HFFc6 (cell line): ENCODE data around the gene SNX25. TPM values are rescaled to one million over a fixed set of nuclear protein-coding genes. Genes with fewer than 3 reads are reported as not detected.

Source experiments
- DNase-seq: peaks from one replicate; pipeline ENCODE4 v3.0.0-alpha.2; 2018
- H3K27ac Mint-ChIP-seq: 2 replicates; pipeline ENCODE4 v1.8.0; 2020; ENCODE audit warnings: mild to moderate bottlenecking, mixed read lengths
- H3K27me3 Mint-ChIP-seq: 2 replicates; pipeline ENCODE4 v1.8.0; 2021; ENCODE audit warnings: mild to moderate bottlenecking, moderate library complexity, mixed read lengths; ENCODE audit not compliant: insufficient read depth
- H3K36me3 Mint-ChIP-seq: 2 replicates; pipeline ENCODE4 v1.8.0; 2021; ENCODE audit warnings: low read depth, mixed read lengths
- H3K4me1 Mint-ChIP-seq: 2 replicates; pipeline ENCODE4 v1.8.0; 2020; ENCODE audit warnings: low read depth, mixed read lengths
- H3K4me3 Mint-ChIP-seq: 2 replicates; pipeline ENCODE4 v1.8.0; 2020; ENCODE audit warnings: mild to moderate bottlenecking, moderate library complexity, mixed read lengths
- H3K9me3 Mint-ChIP-seq: 2 replicates; pipeline ENCODE4 v1.8.0; 2020; ENCODE audit warnings: mild to moderate bottlenecking, mixed read lengths
- total RNA-seq, 6 experiments: library from RNA; stranded (reverse); fragmentation: NEBNext Ultra II Directional; extraction: Animal tissue kit (Norgen Biotek cat#: 25700); gene quantifications; 2 replicates in 1 of 6; 3 replicates in 5 of 6; pipeline ENCODE4 v1.2.3, GENCODE V29; 2021
- TF ChIP-seq, protein P1 (sequence below): fragments of 200-600 bp; sonication (generic); IDR thresholded peaks from 2 replicates; pipeline ENCODE4 v1.5.0; 2021; ENCODE audit warnings: antibody characterized with exemption, mild to moderate bottlenecking

SNX25 gene
- total RNA-seq, 6 experiments from 2014 or later = 19.4 to 40.2 (median 24.8) TPM

DNA sequence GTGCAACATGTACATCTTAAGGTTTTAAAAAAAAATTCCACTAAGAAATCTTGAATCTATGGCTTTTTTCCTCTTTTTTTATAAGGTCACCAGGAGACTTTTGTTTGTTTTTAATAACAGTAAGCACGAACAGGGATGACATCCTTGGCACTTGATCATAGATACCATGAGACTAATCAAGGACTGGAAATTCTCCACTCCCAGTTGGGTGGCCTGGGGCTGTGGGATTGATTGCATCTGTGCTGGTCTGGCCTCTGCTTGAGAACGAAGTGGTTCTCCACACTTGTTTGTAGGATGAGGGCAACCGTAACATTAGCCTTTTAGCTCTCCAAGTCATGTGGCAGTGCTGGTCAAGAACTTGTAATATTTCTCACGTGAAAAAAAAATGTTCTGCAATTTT lies 35.4 kb downstream of the SNX25 start:
- no peaks in the 10 kb centered on the region for H3K27me3 Mint-ChIP-seq
- no peak overlapping the region for H3K4me3 Mint-ChIP-seq
- peaks cover 50% of the 10 kb centered on the region for H3K4me1 Mint-ChIP-seq
- H3K9me3 Mint-ChIP-seq = no peaks in the 10 kb centered on the region
- peak overlapping the region; percentile 40; the same call in 1 of the 2 replicates for H3K27ac Mint-ChIP-seq
- peaks cover 9% of the 10 kb centered on the region for H3K36me3 Mint-ChIP-seq
- TF ChIP-seq, protein P1, sequence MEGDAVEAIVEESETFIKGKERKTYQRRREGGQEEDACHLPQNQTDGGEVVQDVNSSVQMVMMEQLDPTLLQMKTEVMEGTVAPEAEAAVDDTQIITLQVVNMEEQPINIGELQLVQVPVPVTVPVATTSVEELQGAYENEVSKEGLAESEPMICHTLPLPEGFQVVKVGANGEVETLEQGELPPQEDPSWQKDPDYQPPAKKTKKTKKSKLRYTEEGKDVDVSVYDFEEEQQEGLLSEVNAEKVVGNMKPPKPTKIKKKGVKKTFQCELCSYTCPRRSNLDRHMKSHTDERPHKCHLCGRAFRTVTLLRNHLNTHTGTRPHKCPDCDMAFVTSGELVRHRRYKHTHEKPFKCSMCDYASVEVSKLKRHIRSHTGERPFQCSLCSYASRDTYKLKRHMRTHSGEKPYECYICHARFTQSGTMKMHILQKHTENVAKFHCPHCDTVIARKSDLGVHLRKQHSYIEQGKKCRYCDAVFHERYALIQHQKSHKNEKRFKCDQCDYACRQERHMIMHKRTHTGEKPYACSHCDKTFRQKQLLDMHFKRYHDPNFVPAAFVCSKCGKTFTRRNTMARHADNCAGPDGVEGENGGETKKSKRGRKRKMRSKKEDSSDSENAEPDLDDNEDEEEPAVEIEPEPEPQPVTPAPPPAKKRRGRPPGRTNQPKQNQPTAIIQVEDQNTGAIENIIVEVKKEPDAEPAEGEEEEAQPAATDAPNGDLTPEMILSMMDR = no peak
- peak; percentile 23 for DNase-seq

DNA sequence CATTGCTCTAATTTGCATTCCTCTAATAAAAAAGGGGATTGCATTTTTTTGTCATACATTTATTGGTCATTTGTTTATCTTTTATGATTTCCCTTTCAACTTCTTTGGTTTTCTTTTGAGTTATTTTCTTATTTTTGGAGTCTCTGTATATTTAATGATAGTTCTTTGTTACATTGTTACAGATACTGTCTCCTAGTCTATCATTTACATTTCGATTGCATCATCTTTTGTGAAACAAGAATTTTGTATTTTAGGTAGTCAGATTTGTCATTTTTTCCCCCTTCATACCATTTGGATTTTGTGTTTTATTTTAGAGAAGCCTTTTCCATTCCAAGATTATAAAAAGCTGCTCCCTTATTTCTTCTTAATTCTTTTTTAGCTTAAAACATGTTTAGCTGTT lies 37.1 kb downstream of the SNX25 start:
- peak overlapping the region; percentile 5; the same call in 1 of the 2 replicates for H3K27ac Mint-ChIP-seq
- no peaks in the 10 kb centered on the region for H3K9me3 Mint-ChIP-seq
- TF ChIP-seq, protein P1 = no peak
- no peak for DNase-seq
- H3K4me3 Mint-ChIP-seq = no peak overlapping the region; the same call in 1 of the 2 replicates
- peaks cover 50% of the 10 kb centered on the region for H3K4me1 Mint-ChIP-seq
- H3K27me3 Mint-ChIP-seq = no peaks in the 10 kb centered on the region
- peaks cover 17% of the 10 kb centered on the region for H3K36me3 Mint-ChIP-seq

DNA sequence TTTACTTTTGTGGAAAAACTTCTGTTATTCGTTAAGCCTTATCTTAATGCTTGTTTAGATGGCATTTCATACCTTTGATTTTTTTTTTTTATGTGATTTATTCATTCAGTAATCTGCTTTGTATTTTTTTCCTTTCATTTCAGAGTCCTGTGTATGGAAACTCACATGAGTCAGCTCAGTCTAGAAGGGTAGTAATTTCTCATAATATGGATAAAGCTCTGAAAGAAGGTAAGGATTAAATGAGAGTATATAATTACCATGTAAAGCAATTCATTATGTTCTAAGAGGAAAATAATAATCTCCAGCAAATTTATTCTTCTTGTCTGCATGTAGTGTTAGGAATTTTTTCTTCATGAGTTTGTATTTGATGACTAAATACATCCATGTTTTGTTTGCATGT lies 37.8 kb downstream of the SNX25 start:
- H3K4me3 Mint-ChIP-seq = no peak overlapping the region
- peak overlapping the region; percentile 62 for H3K27ac Mint-ChIP-seq
- H3K9me3 Mint-ChIP-seq = no peaks in the 10 kb centered on the region
- DNase-seq = no peak
- peaks cover 44% of the 10 kb centered on the region for H3K4me1 Mint-ChIP-seq
- H3K27me3 Mint-ChIP-seq = no peaks in the 10 kb centered on the region
- TF ChIP-seq, protein P1 = no peak
- peaks cover 13% of the 10 kb centered on the region for H3K36me3 Mint-ChIP-seq

DNA sequence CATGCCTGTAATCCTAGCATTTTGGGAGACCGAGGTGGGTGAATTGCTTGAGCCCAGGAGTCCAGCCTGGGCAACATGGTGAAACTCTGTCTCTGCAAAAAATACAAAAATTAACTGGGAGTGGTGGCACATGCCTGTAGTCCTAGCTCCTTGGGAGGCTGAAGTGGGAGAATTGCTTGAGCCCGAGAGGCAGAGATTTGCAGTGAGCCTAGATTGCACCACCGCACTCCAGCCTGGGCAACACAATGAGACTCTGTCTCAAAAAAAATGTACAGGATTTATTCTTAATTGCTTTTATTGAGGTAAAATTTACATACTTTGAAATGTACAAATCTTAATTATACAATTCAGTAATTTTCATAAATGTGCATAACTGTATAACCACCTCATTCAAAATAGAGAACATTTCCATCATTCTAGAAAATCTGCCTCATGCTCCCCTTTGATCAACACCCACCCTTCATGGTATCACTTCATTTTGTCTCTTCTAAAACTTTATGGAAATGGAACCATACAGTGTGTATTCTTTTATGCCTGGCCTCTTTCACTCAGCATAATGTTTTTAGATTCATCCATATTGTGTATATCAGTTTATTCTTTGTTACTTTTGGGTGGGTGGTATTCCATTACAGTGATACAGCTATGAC lies 39.1 kb downstream of the SNX25 start:
- no peaks in the 10 kb centered on the region for H3K9me3 Mint-ChIP-seq
- DNase-seq = no peak
- TF ChIP-seq, protein P1 = no peak
- peaks cover 13% of the 10 kb centered on the region for H3K36me3 Mint-ChIP-seq
- no peaks in the 10 kb centered on the region for H3K27me3 Mint-ChIP-seq
- H3K4me3 Mint-ChIP-seq = no peak overlapping the region
- H3K4me1 Mint-ChIP-seq = peaks cover 30% of the 10 kb centered on the region
- no peak overlapping the region for H3K27ac Mint-ChIP-seq

DNA sequence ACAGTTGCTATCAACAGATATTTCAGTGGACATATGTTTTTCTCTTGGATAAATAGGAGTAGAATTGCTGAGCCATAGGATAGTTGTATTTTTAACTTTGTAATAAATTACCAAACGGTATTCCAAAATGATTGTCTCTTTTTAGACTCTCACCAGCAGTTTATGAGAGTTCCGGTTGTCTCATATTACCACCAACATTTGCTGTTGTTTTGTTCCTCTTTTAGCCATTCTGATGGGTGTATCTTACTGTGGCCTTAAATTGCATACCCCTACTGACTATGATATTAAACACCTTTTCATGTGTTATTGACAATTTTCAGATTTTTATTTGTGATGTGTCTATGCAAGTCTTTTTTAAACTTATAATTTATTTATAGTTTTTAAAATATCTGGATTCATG lies 39.7 kb downstream of the SNX25 start:
- H3K4me3 Mint-ChIP-seq = no peak overlapping the region
- H3K27ac Mint-ChIP-seq = no peak overlapping the region
- no peak for DNase-seq
- peaks cover 28% of the 10 kb centered on the region for H3K4me1 Mint-ChIP-seq
- H3K9me3 Mint-ChIP-seq = no peaks in the 10 kb centered on the region
- no peaks in the 10 kb centered on the region for H3K27me3 Mint-ChIP-seq
- peaks cover 19% of the 10 kb centered on the region for H3K36me3 Mint-ChIP-seq
- TF ChIP-seq, protein P1 = no peak
